Fibroblast of peridontal ligament (primary cell): ENCODE data around the gene FGD6.
"Not testable (repeated sequence)": the region's sequence is repeated elsewhere in the genome, so short reads cannot be mapped to it uniquely, and the experiment has no call there.

ENCODE experiments used
- DNase-seq: peaks from one replicate; pipeline ENCODE4 v3.0.0-alpha.2; 2010; ENCODE audit errors: extremely low read depth

Gene FGD6

GRCh38 chr12:95234187-95234586 lies 16.9 kb upstream of the FGD6 start:
- DNase-seq, result not testable (repeated sequence)

DNA sequence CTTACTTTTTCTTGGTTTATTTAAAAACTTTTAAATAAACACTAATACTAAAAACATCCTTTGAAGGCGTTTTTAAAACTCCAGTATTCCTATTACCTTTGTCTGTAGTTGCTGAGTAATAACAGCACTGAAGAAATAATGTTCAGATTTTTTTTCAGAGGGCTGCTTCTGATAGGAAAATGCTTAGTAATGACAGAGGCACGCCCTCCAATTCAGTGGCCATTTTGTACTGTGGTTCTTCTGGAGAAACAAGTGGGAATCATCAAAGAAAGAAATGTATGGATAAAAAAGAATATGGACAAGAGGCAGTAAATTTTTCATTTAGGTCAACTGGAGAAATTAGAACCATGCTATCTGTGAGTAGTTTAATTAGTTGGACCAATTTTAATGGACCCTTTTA lies 13.9 kb upstream of the FGD6 start:
- DNase-seq, result no peak

DNA sequence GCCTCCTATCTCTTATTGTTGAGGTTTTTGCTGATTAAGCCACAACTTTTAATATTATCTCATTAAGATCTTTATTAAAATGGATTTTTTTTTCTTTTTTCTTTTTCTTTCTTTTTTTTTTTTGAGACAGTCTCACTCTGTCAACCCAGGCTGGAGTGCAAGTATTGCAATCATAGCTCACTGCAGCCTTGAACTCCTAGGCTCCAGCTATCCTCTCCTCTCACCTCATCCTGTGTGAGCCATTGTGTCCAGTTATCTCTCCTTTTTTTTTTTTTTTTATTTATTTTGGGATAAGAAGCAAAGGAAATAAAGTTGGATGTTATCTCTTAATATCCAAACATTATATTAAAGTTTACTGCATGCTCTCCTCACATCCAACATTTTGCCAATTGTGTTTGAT lies 13.0 kb upstream of the FGD6 start:
- DNase-seq, result no peak

DNA sequence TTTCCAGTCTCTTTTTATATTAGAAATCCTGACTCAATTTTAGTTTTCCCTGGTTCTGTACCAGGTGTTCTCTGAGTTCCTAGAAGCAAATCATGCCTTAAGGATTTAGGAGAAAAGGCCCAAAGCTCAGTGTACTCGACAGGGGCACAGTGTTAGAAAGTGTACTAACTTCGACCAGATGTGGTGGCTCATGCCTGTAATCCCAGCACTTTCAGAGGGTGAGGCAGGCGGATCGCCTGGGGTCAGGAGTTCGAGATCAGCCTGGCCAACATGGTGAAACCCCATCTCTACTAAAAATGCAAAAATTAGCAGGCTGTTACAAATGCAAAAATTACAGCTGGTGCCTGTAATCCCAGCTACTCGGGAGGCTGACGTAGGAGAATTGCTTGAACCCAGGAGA lies 12.4 kb upstream of the FGD6 start:
- DNase-seq, result no peak

DNA sequence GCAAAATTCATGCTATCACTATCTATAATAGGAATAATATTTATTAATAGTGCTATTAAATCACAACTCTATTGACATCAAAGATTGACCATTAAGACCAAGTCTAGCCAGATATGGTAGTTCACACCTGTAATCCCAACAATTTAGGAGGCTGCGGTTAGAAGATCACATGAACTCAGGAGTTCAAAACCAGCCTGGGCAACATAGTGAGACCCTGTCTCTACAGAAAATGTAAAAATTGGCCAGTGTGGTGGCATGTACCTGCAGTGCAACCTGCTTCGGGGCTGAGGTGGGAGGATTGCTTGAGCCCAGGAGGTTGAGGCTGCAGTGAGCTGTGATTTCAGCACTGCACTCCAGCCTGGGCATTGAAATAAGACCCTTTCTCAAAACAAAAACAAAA lies 11.3 kb upstream of the FGD6 start:
- no peak for DNase-seq

GRCh38 chr12:95227818-95228356 lies 10.6 kb upstream of the FGD6 start:
- DNase-seq, result no peak

GRCh38 chr12:95225645-95226212 lies 8.5 kb upstream of the FGD6 start:
- DNase-seq, result no peak

DNA sequence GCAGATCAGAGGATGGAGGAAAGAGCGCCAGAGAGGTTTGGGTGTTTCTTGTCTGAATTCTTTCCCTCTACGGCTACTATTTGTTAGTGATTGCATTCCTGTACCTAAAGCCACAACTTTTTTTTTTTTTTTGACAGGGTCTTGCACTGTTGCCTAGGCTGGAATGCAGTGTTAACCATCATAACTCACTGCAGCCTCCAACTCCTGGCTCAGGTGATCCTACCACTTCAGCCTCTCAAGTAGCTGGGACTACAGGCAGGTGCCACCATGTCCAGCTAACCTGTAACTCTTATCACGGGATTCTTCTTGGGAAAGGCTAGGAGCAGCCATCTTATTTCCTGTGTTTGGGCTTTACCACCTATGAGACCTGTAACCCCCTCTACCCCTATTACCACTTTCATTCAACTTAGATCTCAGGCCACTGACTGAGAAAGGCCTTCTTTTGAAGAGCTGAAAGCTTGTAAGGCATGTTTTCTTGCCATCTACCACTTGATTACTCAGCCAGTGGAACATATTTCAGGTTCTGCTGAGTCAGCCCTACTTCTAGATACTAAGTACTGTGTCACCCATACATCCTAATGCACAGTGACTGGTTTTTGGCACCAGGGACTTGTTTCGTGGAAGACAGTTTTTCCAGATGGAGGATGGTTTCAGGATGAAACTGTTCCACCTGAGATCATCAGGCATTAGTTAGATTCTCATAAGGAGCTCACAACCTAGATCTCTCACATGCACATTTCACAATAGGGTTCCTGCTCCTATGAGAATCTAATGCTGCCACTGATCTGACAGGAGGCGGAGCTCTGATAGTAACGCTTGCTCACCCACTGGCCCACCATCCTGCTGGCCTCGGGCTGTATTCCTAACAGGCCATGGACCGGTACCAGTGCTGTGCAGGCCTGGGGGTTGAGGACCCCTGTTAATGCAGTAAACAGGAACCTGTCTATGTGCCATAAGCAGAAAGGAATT lies 7.2 kb upstream of the FGD6 start:
- no peak for DNase-seq

DNA sequence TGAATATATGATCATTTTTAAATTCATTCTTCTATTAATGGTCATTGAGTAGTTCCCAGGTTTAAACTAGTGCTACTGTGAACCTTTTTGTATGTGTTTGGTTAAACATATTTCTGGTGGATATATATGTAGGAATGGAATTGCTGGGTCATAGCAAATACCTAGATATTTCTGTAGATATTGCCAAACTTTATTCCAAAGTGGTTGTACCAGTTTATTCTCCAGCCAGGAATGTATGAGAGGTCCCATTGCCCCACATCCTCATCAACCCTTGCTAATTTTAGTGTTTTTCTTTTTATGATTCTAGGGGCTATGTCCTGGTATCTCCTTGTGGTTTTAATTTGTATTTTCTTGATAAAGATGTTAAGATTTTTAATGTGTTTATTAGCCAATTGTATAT lies 3.5 kb upstream of the FGD6 start:
- DNase-seq, result no peak

DNA sequence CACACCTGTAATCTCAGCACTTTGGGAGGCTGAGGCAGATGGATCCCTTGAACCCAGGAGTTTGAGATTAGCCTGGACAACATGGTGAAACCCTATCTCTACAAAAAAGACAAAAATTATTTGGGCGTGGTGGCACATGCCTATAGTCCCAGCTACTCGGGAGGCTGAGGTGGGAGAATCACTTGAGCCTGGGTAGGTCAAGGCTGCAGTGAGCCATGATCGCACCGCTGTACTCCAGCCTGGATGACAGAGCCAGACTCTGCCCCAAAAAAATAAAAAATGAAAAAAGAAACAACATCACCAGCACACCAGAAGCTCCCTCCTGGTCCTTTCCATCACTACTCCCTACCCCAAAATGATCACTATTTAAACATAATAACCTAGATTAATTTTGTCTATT lies 2.9 kb upstream of the FGD6 start:
- DNase-seq, result no peak

DNA sequence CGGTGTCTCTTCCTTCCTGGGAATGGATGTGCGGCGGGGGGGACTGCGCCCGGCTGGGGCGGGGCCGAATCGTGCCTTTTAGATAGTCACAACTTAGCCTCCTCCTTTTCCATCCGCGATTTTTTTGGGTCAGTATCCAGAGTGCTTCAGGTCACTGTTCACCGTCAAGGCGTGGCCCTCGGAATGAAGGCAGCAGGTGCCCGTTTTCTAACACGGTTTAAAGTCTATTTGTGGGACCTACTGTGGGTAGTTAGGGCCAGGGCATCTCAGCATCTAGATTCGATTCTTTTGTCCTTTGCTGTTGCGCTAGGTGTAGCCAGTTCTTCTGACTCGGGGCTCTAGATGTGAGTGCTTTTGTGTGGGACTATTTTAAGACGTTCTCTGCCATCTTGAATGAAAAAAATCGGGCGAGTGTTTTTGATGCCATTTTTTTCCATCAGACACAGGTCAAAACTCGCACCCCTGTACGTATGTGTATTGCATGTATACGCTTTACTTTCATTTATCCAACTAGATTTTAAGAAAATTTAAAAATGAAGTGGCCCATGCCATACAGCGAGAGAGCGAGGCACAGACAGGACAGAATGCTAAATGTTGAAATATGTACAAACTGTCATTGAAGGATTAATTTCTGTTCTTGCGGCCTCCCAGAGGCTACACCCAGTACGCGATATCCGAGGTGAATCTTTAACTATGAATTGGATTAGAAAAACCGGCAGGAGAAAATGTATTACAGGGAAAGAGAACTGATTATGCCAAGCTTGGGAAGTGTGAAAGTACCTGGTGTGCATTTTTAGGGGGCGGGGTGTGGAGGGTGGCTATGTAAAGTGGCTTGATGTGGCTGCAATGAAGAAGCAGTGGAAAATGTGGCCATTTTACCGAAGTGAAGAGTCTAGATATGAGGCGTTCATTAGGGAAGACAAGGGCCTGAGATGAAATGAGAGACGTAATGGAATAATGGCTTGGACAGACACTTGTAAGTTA lies 1.2 kb upstream of the FGD6 start:
- peak; percentile 62 for DNase-seq

GRCh38 chr12:95216711-95217376 lies 423 bp downstream of the FGD6 start:
- DNase-seq, result no peak

DNA sequence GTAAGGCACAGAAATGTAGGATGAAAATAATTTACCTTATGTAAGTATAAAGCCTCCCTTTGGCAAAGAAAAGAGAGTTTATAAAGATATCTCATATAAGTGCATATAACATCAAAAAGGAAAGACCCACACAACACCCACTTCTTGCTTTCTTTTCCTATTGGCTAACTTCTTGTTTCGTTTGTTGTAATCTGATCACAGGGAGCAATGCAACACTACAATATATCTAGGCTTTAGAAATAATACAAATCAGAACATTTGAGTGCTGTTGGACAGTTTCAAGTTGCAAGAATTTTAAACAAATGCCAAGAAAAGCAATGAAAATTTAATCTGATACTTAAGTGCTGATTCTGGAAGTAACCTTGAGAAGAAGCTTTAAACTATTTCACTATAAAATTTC lies 1.3 kb downstream of the FGD6 start:
- DNase-seq, result peak; percentile 76

GRCh38 chr12:95214466-95214865 lies 2.8 kb downstream of the FGD6 start:
- no peak for DNase-seq

DNA sequence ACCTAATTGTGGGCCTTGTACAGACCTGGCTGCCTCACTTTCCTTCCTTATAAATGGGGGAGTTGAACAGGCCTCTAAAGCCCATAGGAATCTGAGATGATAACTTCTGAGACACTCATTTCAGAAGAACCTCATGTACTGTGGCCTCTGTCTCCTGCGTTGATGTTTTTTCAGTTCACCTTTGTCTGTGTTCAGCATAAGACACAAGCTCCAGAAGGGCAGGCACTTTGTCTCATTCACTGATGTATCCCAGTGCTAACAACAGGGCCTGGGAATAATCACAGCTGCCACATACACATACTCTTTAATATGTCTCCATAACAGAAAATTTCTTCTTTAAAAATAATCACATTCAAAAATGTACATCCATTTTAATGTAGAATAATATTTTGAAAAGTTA lies 3.3 kb downstream of the FGD6 start:
- DNase-seq, result no peak

DNA sequence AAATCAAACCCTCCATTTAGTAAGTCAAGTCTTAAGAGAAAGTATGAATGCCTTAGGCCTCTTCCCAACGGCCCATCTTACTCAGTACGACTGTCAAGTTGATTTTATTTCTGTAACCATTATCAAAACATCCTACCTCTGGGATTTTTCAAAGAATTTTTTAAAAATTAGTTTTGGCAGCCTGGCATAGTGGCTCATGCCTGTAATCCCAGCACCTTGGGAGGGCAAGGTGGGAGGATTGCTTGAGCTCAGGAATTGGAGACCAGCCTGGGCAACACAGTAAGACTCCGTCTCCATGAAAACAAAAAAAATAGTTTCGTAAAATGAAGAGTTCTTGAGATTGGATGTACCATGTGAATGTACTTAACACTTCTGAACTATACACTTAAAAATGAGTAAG lies 4.1 kb downstream of the FGD6 start:
- DNase-seq, result no peak

- DNase-seq, result no peak
Measured at GRCh38 chr12:95212586-95212985, 4.7 kb downstream of the FGD6 start.

DNA sequence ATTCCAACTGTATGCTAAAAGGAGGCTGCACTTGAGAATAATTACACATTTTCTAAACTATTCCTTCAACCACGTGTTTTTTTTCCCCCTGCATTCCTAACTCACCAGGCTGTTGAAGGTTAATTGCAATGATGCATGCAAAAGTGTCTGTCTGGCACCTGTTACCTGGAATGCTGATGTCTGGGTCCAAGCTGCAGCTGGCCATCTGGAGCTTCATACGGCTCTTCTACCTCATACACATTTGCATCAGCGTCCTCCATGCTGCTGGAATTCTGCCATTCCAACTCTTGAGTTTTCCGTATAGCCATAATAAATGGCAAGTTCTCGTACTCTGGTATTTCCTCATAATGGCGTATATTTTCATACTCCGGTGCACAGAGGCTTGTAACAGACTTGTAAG lies 8.6 kb downstream of the FGD6 start:
- no peak for DNase-seq

- no peak for DNase-seq
Measured at GRCh38 chr12:95207407-95207806, 9.9 kb downstream of the FGD6 start.

GRCh38 chr12:95206916-95207315 lies 10.4 kb downstream of the FGD6 start:
- DNase-seq, result no peak

GRCh38 chr12:95205685-95206084 lies 11.6 kb downstream of the FGD6 start:
- peak; percentile 92 for DNase-seq
